Uterus (tissue), 4 donors: ENCODE results near the gene PPM1G. TPM values are rescaled to one million over a fixed set of nuclear protein-coding genes. Genes with fewer than 3 reads are reported as not detected.
A peak's percentile ranks its signal among the peaks of the same experiment; 100 is the strongest.

Experiments
- DNase-seq, 2 donors: peaks; one replicate each; pipeline ENCODE4 v3.0.0-alpha.2; 2019 to 2020
- H3K27ac ChIP-seq, 2 donors: fragments of 200-600 bp; sonication (generic); 1 replicate in 1 of 2; 2 replicates in 1 of 2; pipeline ENCODE4 v1.5.1; 2016 to 2018
- H3K27me3 ChIP-seq, 2 donors: fragments of 200-600 bp; sonication (generic); one replicate each; pipeline ENCODE4 v1.5.1; 2018 to 2019; ENCODE audit warnings: control low read depth in 1 of 2
- H3K36me3 ChIP-seq, 2 donors: fragments of 200-600 bp; sonication (generic); one replicate each; pipeline ENCODE4 v1.5.1; 2019; ENCODE audit warnings: control low read depth in 1 of 2
- H3K4me1 ChIP-seq, 2 donors: fragments of 200-600 bp; sonication (generic); one replicate each; pipeline ENCODE4 v1.5.1; 2018 to 2019; ENCODE audit warnings: control low read depth in 1 of 2
- H3K4me3 ChIP-seq, 2 donors: fragments of 200-600 bp; sonication (generic); 1 replicate in 1 of 2; 2 replicates in 1 of 2; pipeline ENCODE4 v1.5.1; 2018 to 2019; ENCODE audit warnings: mild to moderate bottlenecking in 1 of 2
- H3K9me3 ChIP-seq, 2 donors: fragments of 200-600 bp; sonication (generic); one replicate each; pipeline ENCODE4 v1.5.1; 2019; ENCODE audit warnings: control low read depth in 1 of 2
- CTCF ChIP-seq, 4 experiments: fragments of 200-600 bp in 2 of 4; fragments of 450-650 bp in 2 of 4; sonication (generic) in 2 of 4; IDR thresholded peaks; one replicate each; pipeline ENCODE4 v1.5.1; 2016 to 2019; ENCODE audit warnings: antibody characterized with exemption in 4 of 4, mild to moderate bottlenecking in 2 of 4, moderate library complexity in 1 of 4
- POLR2A ChIP-seq, 2 donors: fragments of 450-650 bp; IDR thresholded peaks; one replicate each; pipeline ENCODE4 v1.6.1; 2016; ENCODE audit warnings: antibody characterized with exemption in 2 of 2, mild to moderate bottlenecking in 1 of 2, moderate library complexity in 1 of 2
- intact Hi-C: fragments of 100-400 bp; cut with DNase I; formaldehyde crosslinking; loops from one replicate; pipeline ENCODE4 v1.15.1; 2023; ENCODE audit warnings: low total_unique reads
- total RNA-seq, 4 donors: library from RNA; depleted of rRNA in 3 of 4; stranded (reverse); fragments of >200 nt in 3 of 4; gene quantifications; one replicate each; pipeline versions ENCODE4 v1.1.0 to v1.2.4, GENCODE V29; 2014 to 2023
- donor health status: DM: yes; HTN: yes; CAD: no.

The PPM1G gene
- total RNA-seq, 4 donors from 2014 or later: 15.9 to 54.1 (median 42.2) TPM

- Histone ChIP-seq H3K27me3 (no peaks in the 10 kb centered on the region), H3K27ac (no peak overlapping the region), H3K4me3 (no peak overlapping the region), H3K4me1 (peaks cover 4 to 9% of the 10 kb centered on the region in 2 donors), H3K36me3 (no peaks in the 10 kb centered on the region), H3K9me3 (no peaks in the 10 kb centered on the region)
- no peak for TF ChIP-seq CTCF (IDR thresholded peaks at IDR 0.05)
- TF ChIP-seq POLR2A (IDR thresholded peaks at IDR 0.05): no peak
- intact Hi-C loops: no loop called here
- DNase-seq: no peak
These were observed 3.2 kb upstream of the PPM1G start for GRCh38 chr2:27412419-27413152.

GRCh38 chr2:27408601-27409320, 630 bp downstream of the PPM1G start:
- Histone ChIP-seq H3K9me3 (no peaks in the 10 kb centered on the region), H3K27ac (peak overlapping the region; percentile 77 to 83), H3K4me1 (peaks cover 6 to 9% of the 10 kb centered on the region in 2 donors), H3K4me3 (peak overlapping the region; percentile 86 to 95), H3K27me3 (no peaks in the 10 kb centered on the region), H3K36me3 (no peaks in the 10 kb centered on the region)
- intact Hi-C loops: no loop called here
- TF ChIP-seq CTCF (IDR thresholded peaks at IDR 0.05) (no peak), POLR2A (IDR thresholded peaks at IDR 0.05) (no peak)
- DNase-seq: no peak

- no peak for DNase-seq
- Histone ChIP-seq H3K4me3 (peak overlapping the region in 1 of 2 donors; percentile 95), H3K27ac (peak overlapping the region in 1 of 2 donors; percentile 77), H3K4me1 (peaks cover 6 to 9% of the 10 kb centered on the region in 2 donors), H3K9me3 (no peaks in the 10 kb centered on the region), H3K27me3 (no peaks in the 10 kb centered on the region), H3K36me3 (no peaks in the 10 kb centered on the region)
- intact Hi-C loops: no loop called here
- no peak for TF ChIP-seq POLR2A (IDR thresholded peaks at IDR 0.05)
- peak; percentile 4 to 32 (median 22) for TF ChIP-seq CTCF (IDR thresholded peaks at IDR 0.05)
These were observed 1.4 kb downstream of the PPM1G start for GRCh38 chr2:27407798-27408491.

- Histone ChIP-seq H3K36me3 (no peaks in the 10 kb centered on the region), H3K4me1 (no peaks in the 10 kb centered on the region), H3K4me3 (no peak overlapping the region), H3K9me3 (no peaks in the 10 kb centered on the region), H3K27me3 (no peaks in the 10 kb centered on the region), H3K27ac (no peak overlapping the region)
- TF ChIP-seq CTCF (IDR thresholded peaks at IDR 0.05) (no peak), POLR2A (IDR thresholded peaks at IDR 0.05) (no peak)
- DNase-seq: no peak
- intact Hi-C loops: no loop called here
These were observed 8.8 kb downstream of the PPM1G start for GRCh38 chr2:27400348-27401135.
